GM18868 (cell line): ENCODE measurements around the gene TLX3.

Source experiments
- ATAC-seq: cut with Tn5 transposase; IDR thresholded peaks from one replicate; pipeline ENCODE4 v1.9.1; 2021; ENCODE audit warnings: mild to moderate bottlenecking, moderate library complexity; ENCODE audit not compliant: unreplicated experiment

TLX3 gene

DNA sequence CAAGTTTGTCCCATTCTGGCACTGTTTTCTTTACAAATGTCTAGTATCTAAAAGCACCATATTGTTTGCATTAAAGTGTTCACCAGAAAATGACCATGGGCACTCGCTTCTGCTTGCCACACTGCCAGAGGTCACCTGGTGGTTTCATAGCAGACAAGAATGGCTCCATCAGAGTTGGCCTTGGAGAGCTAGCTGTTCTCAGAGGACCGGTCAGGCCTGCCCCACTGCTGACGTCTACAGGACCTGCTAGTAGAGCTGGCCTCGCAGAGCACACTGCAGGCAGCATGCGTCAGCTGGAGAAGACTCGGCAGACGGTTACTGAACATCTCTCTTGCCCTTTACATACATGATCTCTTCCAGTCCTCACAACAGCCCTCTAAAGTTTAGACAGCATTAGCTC is 8.7 kb upstream of the TLX3 start:
- ATAC-seq = no peak

GRCh38 chr5:171306166-171306565 is 2.9 kb upstream of the TLX3 start:
- no peak for ATAC-seq

DNA sequence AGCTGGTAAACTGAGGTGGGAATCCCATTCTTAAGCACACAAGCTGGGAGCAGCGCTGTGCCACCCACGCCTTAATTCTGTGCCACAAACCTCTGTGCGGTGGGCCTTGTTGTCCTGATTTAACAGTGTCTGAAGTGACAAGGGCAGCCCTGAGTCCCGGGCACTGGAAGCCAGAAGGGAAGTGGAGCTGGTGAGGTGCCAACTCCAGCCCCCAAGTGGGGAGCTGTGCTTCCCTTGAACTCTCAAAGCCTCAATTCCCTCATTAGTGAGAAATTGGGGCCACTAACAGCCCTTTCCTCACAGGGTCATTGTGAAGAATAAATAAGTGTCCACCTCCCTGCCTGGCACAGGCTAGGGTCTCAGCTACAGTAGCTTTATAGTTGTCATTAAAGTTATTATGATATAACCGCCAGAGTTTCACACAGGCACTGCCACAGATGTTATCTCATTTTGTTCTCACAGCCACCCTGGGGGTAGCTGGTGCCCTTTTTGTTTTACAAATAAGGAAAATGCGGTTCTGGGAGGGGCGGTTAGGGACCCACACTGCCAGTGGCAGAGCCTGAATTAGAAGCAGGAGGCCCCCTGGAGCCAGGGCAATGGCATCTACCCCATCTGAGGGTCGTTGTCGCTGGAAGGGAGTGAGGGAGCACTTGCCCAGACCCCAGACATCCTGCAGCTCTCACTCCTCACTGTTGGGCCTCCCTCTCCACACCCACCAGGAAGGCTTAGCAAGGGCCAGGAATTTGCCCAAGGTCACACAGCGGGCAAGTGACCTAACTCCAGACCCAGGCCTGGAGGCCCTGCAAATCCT is 2.1 kb upstream of the TLX3 start:
- no peak for ATAC-seq

DNA sequence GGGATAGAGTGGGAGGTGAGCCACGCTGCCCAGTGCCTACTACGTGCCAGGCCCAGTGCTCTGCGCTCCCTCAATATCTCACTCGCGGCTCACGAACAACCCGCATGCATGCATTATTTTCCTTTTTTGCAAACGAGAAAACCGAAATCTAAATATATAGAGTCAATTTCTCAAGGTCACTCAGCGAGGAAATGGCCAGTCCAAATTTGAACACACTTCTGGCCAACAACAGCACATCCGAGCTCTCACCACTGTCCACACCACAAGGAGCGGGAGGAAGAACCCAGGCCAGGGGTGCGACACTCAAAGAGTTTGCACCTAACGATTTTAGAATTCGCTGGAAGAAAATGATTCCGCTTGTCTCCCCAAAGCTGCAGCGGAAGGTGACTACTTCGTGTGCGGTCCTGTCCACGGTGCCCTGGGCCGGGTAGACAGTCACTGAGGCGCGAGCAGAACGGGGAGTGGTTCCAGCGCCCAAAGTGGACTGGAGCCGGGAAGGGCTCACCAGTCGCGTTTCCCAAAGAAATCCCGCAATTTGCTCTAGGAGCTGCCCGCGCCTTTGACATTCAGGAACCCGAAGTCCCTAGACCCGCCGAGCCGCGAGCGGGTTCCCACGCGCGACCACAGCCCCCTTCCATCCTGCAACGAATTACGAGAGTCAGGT is 1.1 kb upstream of the TLX3 start:
- ATAC-seq = no peak

DNA sequence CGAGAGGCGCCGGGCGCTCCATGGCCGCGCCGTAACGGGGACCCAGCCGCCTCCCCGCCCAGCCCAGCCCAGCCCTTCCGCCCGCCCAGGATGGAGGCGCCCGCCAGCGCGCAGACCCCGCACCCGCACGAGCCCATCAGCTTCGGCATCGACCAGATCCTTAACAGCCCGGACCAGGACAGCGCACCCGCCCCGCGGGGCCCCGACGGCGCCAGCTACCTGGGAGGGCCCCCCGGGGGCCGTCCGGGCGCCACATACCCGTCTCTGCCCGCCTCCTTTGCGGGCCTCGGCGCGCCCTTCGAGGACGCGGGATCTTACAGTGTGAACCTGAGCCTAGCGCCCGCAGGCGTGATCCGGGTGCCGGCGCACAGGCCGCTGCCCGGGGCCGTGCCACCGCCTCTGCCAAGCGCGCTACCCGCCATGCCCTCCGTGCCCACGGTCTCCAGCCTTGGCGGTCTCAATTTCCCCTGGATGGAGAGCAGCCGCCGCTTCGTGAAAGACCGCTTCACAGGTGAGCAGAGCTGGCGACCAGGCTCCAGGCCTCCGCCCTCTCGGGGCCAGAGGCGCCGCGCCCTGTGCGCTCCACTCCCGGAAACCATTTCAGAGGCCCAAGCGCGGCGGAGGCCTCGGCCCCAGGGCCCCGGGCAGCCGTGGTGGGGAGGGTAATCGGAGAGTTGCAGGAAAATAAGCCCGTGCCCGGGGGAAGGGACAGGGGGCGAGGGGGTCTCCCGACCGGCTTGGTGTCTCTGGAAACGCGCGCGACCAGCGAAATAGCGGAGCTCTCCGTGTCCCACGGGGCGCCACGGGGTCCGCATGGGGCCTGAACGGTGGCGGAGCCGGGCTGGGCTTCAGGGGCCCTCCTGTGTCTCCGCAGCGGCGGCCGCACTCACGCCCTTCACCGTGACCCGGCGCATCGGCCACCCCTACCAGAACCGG is 496 bp downstream of the TLX3 start:
- no peak for ATAC-seq

GRCh38 chr5:171310212-171310818 is 1.3 kb downstream of the TLX3 start:
- no peak for ATAC-seq

DNA sequence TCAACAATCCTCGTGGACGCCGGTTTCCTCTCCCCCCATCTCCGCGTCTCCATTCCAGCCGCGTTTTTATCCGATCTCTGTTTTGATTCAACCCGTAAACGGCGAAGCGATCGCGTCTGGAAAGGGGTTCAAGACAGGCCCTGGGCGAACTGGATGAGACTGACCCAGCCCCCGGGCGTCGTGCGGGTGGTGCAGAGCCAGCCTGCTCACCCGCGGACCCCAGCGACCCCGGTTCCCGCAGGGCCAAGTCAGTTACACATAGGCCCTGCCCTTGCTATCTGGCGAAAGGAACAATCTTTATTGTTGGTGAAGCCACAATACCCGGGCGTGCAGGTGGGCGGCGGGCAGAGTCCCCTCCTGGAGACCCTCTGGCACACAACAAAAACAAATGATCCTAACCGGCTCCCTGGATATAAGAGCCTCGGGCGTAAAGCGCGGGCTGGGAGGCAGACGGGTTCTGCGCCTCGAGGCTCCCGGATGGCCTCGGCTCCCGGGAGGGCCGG is 1.8 kb downstream of the TLX3 start:
- ATAC-seq = no peak

DNA sequence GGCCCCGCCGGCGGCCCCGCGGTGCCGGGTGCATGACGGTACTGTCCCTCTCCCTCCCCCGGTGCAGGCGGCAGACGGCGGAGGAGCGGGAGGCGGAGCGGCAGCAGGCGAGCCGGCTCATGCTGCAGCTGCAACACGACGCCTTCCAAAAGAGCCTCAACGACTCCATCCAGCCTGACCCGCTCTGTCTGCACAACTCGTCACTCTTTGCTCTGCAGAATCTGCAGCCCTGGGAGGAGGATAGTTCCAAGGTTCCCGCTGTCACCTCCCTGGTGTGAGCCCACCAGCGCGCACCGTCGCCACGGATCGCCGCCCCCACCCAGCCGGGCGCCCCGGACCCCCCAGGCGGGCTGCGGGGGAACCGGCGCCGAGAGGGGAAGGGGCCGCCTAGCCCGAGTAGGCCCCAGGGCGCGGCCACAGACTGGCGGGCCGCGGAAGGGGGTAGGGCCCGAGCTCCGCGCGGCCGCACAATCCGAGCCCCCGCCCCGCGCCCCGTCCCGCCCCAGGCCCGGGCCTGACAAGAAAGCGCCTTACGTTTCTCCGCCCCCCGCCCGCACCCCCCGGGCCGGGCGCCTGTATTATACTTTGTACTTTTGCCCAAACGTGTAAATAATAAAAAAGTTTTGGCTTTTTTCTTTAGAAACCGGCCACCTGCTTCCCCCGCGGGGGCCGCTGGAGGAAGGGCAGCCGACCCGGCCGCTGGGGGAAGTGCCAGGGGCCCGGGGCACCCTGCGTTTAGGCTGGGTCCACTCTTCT is 2.5 kb downstream of the TLX3 start:
- no peak for ATAC-seq

GRCh38 chr5:171312129-171312974 is 3.3 kb downstream of the TLX3 start:
- ATAC-seq = no peak

GRCh38 chr5:171313481-171314206 is 4.6 kb downstream of the TLX3 start:
- ATAC-seq = no peak

GRCh38 chr5:171314728-171315385 is 5.8 kb downstream of the TLX3 start:
- no peak for ATAC-seq

- no peak for ATAC-seq
Measured at GRCh38 chr5:171315386-171315891, 6.4 kb downstream of the TLX3 start.

DNA sequence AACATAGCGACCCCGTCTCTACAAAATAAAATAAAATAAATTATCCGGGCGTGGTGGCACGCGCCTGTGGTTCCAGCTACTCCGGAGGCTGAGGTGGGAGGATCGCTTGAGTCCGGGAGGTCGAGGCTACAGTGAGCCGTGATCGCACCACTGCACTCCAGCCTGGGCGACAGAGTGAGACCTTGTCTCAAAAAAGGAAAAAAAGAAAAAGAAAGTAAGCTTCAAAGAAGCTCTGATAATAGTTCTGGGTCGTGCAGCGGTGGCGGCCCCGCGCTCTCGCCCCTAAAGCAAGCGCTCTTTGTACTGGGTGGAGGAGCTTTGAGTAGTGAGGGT is 6.8 kb downstream of the TLX3 start:
- ATAC-seq = no peak

GRCh38 chr5:171316258-171317121 is 7.4 kb downstream of the TLX3 start:
- ATAC-seq = no peak

- no peak for ATAC-seq
Measured at GRCh38 chr5:171317230-171317629, 8.2 kb downstream of the TLX3 start.

- ATAC-seq = no peak
Measured at GRCh38 chr5:171318026-171318425, 9.0 kb downstream of the TLX3 start.

- ATAC-seq = no peak
Measured at GRCh38 chr5:171321447-171321846, 12.4 kb downstream of the TLX3 start.
